Peyer's patch (tissue), 4 donors: ENCODE results near the gene BSN.

Experiments used
- CTCF ChIP-seq, 6 experiments: fragments of 450-650 bp in 4 of 6; fragments of 200-600 bp in 2 of 6; sonication (generic) in 1 of 6; IDR thresholded peaks; one replicate each; pipeline ENCODE4 v1.5.1; 2017 to 2019; ENCODE audit warnings: antibody characterized with exemption in 6 of 6, mild to moderate bottlenecking in 3 of 6, moderate library complexity in 1 of 6
- POLR2A ChIP-seq, 2 donors: fragments of 450-650 bp; IDR thresholded peaks; one replicate each; pipeline ENCODE4 v1.5.1; 2017; ENCODE audit warnings: antibody characterized with exemption in 2 of 2, mild to moderate bottlenecking in 2 of 2, moderate library complexity in 2 of 2

GRCh38 chr3:49703956-49704355 is 149.7 kb downstream of the BSN start:
- TF ChIP-seq CTCF (IDR thresholded peaks at IDR 0.05) = no peak
- TF ChIP-seq POLR2A (IDR thresholded peaks at IDR 0.05) = no peak
